Activated CD4-positive, alpha-beta T cell treated with anti-CD3 and anti-CD28 coated beads for 4 hours (primary cell): Measurements from ENCODE around the gene CRYAB.

Source experiments
- DNase-seq, 2 donors: peaks; one replicate each; pipeline ENCODE4 v3.0.0-alpha.2; 2020

Gene CRYAB

GRCh38 chr11:111911563-111912401 lies at the start of gene CRYAB:
Gene CRYAB, minus strand, starts transcription at chr11:111911770. Its CDS starts 46 bp downstream, at chr11:111911724.
- DNase-seq = no peak

GRCh38 chr11:111960916-111961315 lies 49.3 kb upstream of the CRYAB start:
- DNase-seq = no peak

- no peak for DNase-seq
Measured at GRCh38 chr11:111957663-111958444, 46.3 kb upstream of the CRYAB start.

GRCh38 chr11:111954154-111954553 lies 42.6 kb upstream of the CRYAB start:
- DNase-seq = no peak

- no peak for DNase-seq
Measured at GRCh38 chr11:111951565-111951964, 40.0 kb upstream of the CRYAB start.

- no peak for DNase-seq
Measured at GRCh38 chr11:111949519-111950426, 38.2 kb upstream of the CRYAB start.

GRCh38 chr11:111947143-111947542 lies 35.6 kb upstream of the CRYAB start:
- DNase-seq = no peak

GRCh38 chr11:111946499-111946898 lies 34.9 kb upstream of the CRYAB start:
- DNase-seq = no peak

GRCh38 chr11:111945198-111945597 lies 33.6 kb upstream of the CRYAB start:
- DNase-seq = no peak

- DNase-seq = no peak
Measured at GRCh38 chr11:111944651-111945051, 33.1 kb upstream of the CRYAB start.

GRCh38 chr11:111944139-111944538 lies 32.6 kb upstream of the CRYAB start:
- no peak for DNase-seq

GRCh38 chr11:111942829-111943228 lies 31.3 kb upstream of the CRYAB start:
- DNase-seq = no peak

GRCh38 chr11:111941963-111942362 lies 30.4 kb upstream of the CRYAB start:
- DNase-seq = no peak

GRCh38 chr11:111939836-111940604 lies 28.4 kb upstream of the CRYAB start:
- no peak for DNase-seq

GRCh38 chr11:111938687-111939160 lies 27.2 kb upstream of the CRYAB start:
- DNase-seq = no peak

GRCh38 chr11:111937844-111938243 lies 26.3 kb upstream of the CRYAB start:
- DNase-seq = no peak

- no peak for DNase-seq
Measured at GRCh38 chr11:111937461-111937769, 25.8 kb upstream of the CRYAB start.

- DNase-seq = no peak
Measured at GRCh38 chr11:111936040-111936540, 24.5 kb upstream of the CRYAB start.

GRCh38 chr11:111935317-111936039 lies 23.9 kb upstream of the CRYAB start:
- DNase-seq = no peak

- no peak for DNase-seq
Measured at GRCh38 chr11:111934306-111934705, 22.7 kb upstream of the CRYAB start.

- DNase-seq = no peak
Measured at GRCh38 chr11:111933872-111934271, 22.3 kb upstream of the CRYAB start.
